Ovary (tissue), 3 donors: ENCODE data around the gene HIVEP3.

Source experiments
- EP300 ChIP-seq: sonication (generic); formaldehyde crosslinking; IDR thresholded peaks from one replicate; pipeline ENCODE4 v1.6.1; 2017; ENCODE audit warnings: antibody characterized with exemption
- POLR2A ChIP-seq: fragments of 450-650 bp; IDR thresholded peaks from one replicate; pipeline ENCODE4 v1.6.1; 2017; ENCODE audit warnings: antibody characterized with exemption, mild to moderate bottlenecking, moderate library complexity
- TF ChIP-seq, protein P1 (sequence below), 3 donors: fragments of 450-650 bp in 2 of 3; fragments of 200-600 bp in 1 of 3; IDR thresholded peaks; one replicate each; pipeline versions ENCODE4 v1.5.1 to v1.8.0; 2016 to 2022; ENCODE audit warnings: antibody characterized with exemption in 3 of 3, mild to moderate bottlenecking in 1 of 3
- donor health status: DM: no; HTN: no; CAD: no.

DNA sequence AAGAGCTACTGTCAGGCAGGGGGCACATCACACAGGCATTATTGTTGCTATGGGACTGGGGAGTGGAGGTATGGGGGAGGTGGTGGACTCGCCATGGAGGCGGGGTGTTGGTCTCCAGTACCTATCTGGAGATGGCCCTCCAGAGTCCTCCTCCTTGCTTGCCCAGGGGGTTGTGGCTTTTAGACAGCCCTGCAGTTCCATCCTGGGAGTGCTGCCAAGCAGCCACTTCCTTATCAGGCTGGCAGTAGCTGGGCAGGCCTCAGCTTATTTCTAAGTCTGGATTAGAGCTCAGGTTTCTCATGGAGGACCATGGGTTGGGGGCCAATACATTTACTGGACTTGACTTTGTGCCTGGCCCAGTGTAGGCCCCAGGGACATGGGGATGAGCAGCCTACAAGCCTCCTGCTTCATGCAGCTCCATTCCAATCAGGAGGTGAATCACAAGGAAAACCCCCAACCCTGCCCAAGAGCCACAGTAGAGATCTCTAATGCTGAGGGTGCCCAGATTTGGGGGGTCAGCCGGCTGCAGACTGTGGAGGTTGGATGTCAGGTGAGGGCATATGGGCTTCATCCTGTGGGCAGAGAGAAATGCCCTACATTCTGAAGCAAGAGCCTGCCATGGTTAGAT lies 223.5 kb downstream of the HIVEP3 start:
- TF ChIP-seq, protein P1, sequence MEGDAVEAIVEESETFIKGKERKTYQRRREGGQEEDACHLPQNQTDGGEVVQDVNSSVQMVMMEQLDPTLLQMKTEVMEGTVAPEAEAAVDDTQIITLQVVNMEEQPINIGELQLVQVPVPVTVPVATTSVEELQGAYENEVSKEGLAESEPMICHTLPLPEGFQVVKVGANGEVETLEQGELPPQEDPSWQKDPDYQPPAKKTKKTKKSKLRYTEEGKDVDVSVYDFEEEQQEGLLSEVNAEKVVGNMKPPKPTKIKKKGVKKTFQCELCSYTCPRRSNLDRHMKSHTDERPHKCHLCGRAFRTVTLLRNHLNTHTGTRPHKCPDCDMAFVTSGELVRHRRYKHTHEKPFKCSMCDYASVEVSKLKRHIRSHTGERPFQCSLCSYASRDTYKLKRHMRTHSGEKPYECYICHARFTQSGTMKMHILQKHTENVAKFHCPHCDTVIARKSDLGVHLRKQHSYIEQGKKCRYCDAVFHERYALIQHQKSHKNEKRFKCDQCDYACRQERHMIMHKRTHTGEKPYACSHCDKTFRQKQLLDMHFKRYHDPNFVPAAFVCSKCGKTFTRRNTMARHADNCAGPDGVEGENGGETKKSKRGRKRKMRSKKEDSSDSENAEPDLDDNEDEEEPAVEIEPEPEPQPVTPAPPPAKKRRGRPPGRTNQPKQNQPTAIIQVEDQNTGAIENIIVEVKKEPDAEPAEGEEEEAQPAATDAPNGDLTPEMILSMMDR (IDR thresholded peaks at IDR 0.05) = no peak
- TF ChIP-seq POLR2A (no peak), EP300 (no peak)
